ENCODE data around the gene CCDC88C.

The CCDC88C gene

DNA sequence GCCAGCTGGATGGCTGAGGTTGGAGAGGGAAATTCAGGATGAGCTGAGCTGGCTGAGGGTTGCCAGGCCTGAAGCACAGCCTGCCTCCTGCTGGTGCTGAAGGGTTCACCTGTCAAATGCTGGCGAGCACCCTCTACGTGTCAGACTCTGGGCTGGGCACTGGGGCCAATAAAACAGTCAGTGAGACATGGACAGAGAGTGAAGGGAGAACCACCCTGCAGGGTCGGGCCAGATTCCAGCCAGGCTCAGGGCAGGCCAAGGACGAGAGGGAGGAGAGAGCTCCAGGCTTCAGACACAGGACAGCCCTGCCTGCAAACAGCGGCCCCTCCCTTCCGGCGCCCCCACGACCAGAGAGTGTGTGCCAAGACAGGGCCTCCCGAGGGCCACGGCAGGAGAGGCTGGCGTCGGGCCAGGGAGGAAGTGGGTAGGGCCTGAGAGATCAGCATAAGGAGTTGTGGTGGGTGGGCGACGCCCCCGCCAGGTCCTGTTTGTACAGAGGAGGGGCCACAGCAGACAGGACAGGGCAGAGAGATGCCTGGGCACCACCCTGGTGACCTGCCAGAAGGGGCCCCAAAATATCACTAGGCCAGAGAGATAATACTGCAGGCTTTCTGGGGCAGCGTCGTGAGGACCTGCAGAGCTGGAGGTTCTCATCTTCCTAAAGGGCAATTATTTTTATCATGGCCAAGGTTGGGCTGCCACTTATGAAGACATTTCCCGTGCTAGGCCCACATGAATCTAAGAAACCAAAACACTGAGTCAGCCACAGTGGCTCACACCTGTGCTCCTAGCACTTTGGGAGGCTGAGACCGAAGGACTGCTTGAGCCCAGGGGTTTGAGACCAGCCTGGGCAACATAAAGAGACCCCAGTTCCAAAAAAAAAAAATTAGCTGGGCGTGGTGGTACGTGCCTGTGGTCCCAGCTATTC, 100.0 kb downstream of the CCDC88C start:
- Histone ChIP-seq H4K20me1 (peaks cover 0 to 13% (median 0%) of the 10 kb centered on the region in 11 experiments; a peak in 2 of 22 replicates), H3K36me3 (peaks cover 29 to 86% (median 65%) of the 10 kb centered on the region in 11 experiments), H3K4me3 (peak overlapping the region in 8 of 10 experiments; percentile 1 to 43 (median 18); a peak in 10 of 20 replicates), H3K4me1 (peaks cover 31 to 61% (median 51%) of the 10 kb centered on the region in 10 experiments), H3K27me3 (no peaks in the 10 kb centered on the region), H3K9ac (peak overlapping the region; percentile 22 to 73 (median 59); a peak in 19 of 22 replicates), H3K27ac (peak overlapping the region; percentile 28 to 86 (median 75); a peak in 21 of 22 replicates), H3K9me3 (replicated peaks in 1 of 11) (no peaks in the 10 kb centered on the region), H3K4me2 (peak overlapping the region; percentile 87 to 97 (median 91))
- no peak for TF ChIP-seq Cebpa-rat (IDR thresholded peaks at IDR 0.05)

DNA sequence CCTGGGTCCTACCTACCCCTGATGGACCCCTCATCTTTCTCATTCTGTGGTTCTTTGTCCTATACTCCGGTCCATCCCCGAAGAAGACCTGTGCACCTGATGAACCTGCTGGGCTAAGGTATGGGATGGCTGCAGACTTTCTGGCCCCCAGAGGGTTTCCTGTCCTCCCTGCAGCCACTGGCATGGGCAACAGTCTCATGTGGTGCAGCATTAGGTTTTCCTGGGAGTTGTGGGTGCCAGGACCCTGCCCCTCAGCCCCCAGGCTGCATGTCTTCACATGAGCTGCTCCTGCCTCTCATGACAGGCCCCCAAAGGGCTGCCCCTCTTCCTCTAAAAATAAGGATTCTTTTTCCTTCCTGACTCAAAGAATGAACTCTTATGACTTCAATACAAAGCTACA, 100.9 kb downstream of the CCDC88C start:
- peak overlapping the region in 10 of 11 experiments; percentile 44 to 73 (median 59); a peak in 17 of 22 replicates for H3K9ac ChIP-seq
- peak overlapping the region; percentile 87 to 97 (median 91) for H3K4me2 ChIP-seq
- peak overlapping the region; percentile 28 to 86 (median 75); a peak in 20 of 22 replicates for H3K27ac ChIP-seq
- peaks cover 31 to 53% (median 45%) of the 10 kb centered on the region in 10 experiments for H3K4me1 ChIP-seq
- TF ChIP-seq Cebpa-rat (IDR thresholded peaks at IDR 0.05): no peak
- peaks cover 0 to 13% (median 0%) of the 10 kb centered on the region in 11 experiments; a peak in 2 of 22 replicates for H4K20me1 ChIP-seq
- peaks cover 29 to 87% (median 65%) of the 10 kb centered on the region in 11 experiments for H3K36me3 ChIP-seq
- H3K9me3 ChIP-seq (replicated peaks in 1 of 11): no peaks in the 10 kb centered on the region
- no peaks in the 10 kb centered on the region for H3K27me3 ChIP-seq
- H3K4me3 ChIP-seq: peak overlapping the region in 4 of 10 experiments; percentile 1 to 17 (median 9); a peak in 3 of 20 replicates

DNA sequence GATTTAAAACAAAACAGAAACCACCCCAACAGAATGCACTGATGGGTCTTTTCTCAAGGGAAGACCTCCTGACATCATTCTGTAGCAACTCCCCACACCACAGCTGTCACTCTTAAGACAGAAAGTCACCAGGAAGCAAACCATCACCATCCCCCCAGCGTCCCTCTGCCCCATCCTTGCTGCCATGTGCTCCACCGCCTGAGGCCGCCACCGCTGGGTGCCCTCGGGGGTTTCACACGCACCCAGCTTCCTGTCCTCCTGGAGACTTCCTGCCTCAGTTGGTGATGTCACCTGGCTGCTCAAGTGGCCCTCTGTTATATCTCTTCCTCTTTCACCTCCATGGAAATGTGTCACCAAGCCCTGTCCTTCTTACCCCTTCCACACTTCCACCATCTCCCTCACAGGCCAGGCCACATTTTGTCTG, 101.8 kb downstream of the CCDC88C start:
- peak overlapping the region in 9 of 11 experiments; percentile 67 to 86 (median 79); a peak in 18 of 22 replicates for H3K27ac ChIP-seq
- H3K9ac ChIP-seq: peak overlapping the region in 8 of 11 experiments; percentile 41 to 73 (median 58); a peak in 13 of 22 replicates

DNA sequence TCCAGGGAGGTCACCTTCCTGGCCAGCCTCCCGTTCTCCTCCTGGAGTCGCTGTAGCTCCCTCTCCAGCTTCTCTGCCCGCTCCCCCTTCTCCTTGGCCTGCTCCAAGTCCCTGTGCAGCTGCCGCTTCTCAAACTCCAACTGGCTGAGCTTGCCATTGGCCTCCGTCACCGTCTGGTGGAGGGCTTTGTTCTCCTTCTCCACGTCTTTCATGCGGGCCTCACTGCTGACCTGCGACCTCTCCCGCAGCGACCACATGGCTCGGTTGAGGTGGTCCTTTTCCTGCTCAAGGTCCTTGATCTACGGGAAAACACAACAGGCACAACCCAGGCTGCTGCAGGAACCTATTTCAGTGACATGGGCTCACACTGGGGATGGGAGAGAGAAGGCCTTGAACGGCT, 103.8 kb downstream of the CCDC88C start:
- no peaks in the 10 kb centered on the region for H3K27me3 ChIP-seq
- H3K9me3 ChIP-seq (replicated peaks in 1 of 11): no peaks in the 10 kb centered on the region
- H3K4me1 ChIP-seq: peaks cover 48 to 74% (median 64%) of the 10 kb centered on the region in 10 experiments
- H3K9ac ChIP-seq: no peak overlapping the region
- H3K36me3 ChIP-seq: peaks cover 27 to 87% (median 66%) of the 10 kb centered on the region in 11 experiments
- H4K20me1 ChIP-seq: peaks cover 0 to 40% (median 0%) of the 10 kb centered on the region in 11 experiments; a peak in 6 of 22 replicates
- no peak overlapping the region for H3K4me3 ChIP-seq
- peak overlapping the region in 4 of 11 experiments; percentile 79 to 86 (median 82); a peak in 3 of 22 replicates for H3K27ac ChIP-seq
- no peak overlapping the region for H3K4me2 ChIP-seq
- no peak for TF ChIP-seq Cebpa-rat (IDR thresholded peaks at IDR 0.05)

More for the DNA sequence above, 101.8 kb downstream of the CCDC88C start:
- Histone ChIP-seq H3K4me3 (0 out of 20 replicates have a peak overlapping the region, but pooled peaks of 1 of the 10 experiments have one; percentile 23), H3K4me2 (peak overlapping the region; percentile 87 to 97 (median 91)), H4K20me1 (peaks cover 0 to 21% (median 0%) of the 10 kb centered on the region in 11 experiments; a peak in 5 of 22 replicates), H3K4me1 (peaks cover 40 to 60% (median 52%) of the 10 kb centered on the region in 10 experiments), H3K27me3 (no peaks in the 10 kb centered on the region), H3K36me3 (peaks cover 28 to 87% (median 64%) of the 10 kb centered on the region in 11 experiments), H3K9me3 (replicated peaks in 1 of 11) (no peaks in the 10 kb centered on the region)
- peak in 5 of 11 experiments; percentile 19 to 87 (median 69); a peak in 5 of 22 replicates for TF ChIP-seq Cebpa-rat (IDR thresholded peaks at IDR 0.05)

DNA sequence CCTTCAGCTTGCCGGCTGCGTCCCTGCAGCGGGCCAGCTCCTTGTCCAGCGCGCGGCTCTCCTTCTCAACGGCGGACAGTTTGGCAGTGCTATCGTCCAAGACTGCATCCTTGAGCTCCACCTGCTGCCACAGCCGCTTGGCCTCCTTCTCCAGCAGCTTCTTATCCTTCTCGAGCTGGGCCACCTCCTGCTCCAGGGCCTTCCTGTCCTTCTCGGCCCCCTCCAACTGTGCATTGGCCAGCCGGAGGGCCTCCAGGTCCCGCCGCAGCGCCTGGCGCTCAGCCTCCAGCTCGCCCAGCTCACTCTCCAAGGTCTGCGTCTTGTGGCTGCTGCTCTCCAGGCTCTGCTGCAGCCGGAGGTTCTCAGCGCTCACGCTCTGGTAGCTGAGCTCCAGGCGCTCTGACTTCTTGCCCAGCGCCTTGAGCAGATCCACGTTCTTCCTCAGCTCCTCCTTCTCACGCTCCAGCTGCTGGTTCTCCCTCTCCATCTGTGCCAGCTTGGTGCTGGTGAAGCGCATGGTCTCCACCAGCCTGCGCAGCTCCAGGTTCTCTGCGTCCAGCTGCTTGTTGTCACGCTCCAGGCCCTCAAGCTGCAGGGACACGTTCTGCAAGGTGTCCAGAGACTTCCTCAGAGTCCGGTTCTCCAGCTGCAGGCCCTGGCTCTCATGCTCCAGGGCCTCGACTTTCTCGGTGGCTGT, 104.3 kb downstream of the CCDC88C start:
- peaks cover 33 to 87% (median 71%) of the 10 kb centered on the region in 11 experiments for H3K36me3 ChIP-seq

DNA sequence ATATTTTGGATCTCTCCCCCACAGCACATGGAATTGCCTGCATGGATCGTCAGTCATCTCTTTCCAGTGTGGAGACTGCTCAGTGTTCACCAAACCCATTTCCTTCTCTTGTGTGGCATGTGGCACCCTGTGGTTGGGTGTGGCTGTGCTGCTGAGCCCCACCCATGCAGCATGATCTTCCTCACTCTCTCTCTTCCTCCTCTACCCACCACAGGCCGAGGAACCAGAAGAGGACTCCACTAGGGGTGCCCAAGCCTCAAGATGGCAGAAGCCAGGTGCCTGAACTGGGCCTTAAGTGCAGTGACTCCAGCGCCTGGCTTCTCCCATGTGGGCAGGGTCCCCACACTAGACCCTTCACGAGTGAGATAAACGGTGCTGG, 106.3 kb downstream of the CCDC88C start:
- Histone ChIP-seq H3K9ac (no peak overlapping the region), H3K27ac (peak overlapping the region in 8 of 11 experiments; percentile 28 to 51 (median 37); a peak in 11 of 22 replicates), H3K4me2 (peak overlapping the region in 10 of 11 experiments; percentile 7 to 69 (median 50); a peak in 17 of 22 replicates), H3K36me3 (peaks cover 53 to 93% (median 91%) of the 10 kb centered on the region in 11 experiments), H4K20me1 (peaks cover 0 to 34% (median 0%) of the 10 kb centered on the region in 11 experiments; a peak in 6 of 22 replicates), H3K27me3 (no peaks in the 10 kb centered on the region), H3K4me3 (no peak overlapping the region), H3K4me1 (peaks cover 27 to 48% (median 40%) of the 10 kb centered on the region in 10 experiments), H3K9me3 (replicated peaks in 1 of 11) (no peaks in the 10 kb centered on the region)
- TF ChIP-seq Cebpa-rat (IDR thresholded peaks at IDR 0.05): no peak

More for the DNA sequence above, 104.3 kb downstream of the CCDC88C start:
- no peaks in the 10 kb centered on the region for H3K27me3 ChIP-seq
- H3K4me1 ChIP-seq: peaks cover 47 to 68% (median 60%) of the 10 kb centered on the region in 10 experiments
- H3K9me3 ChIP-seq (replicated peaks in 1 of 11): no peaks in the 10 kb centered on the region
- TF ChIP-seq Cebpa-rat (IDR thresholded peaks at IDR 0.05): no peak
- no peak overlapping the region for H3K9ac ChIP-seq
- H3K4me2 ChIP-seq: no peak overlapping the region
- no peak overlapping the region for H3K4me3 ChIP-seq
- peaks cover 0 to 37% (median 0%) of the 10 kb centered on the region in 11 experiments; a peak in 6 of 22 replicates for H4K20me1 ChIP-seq
- H3K27ac ChIP-seq: peak overlapping the region in 3 of 11 experiments; percentile 3 to 82 (median 79); a peak in 2 of 22 replicates

DNA sequence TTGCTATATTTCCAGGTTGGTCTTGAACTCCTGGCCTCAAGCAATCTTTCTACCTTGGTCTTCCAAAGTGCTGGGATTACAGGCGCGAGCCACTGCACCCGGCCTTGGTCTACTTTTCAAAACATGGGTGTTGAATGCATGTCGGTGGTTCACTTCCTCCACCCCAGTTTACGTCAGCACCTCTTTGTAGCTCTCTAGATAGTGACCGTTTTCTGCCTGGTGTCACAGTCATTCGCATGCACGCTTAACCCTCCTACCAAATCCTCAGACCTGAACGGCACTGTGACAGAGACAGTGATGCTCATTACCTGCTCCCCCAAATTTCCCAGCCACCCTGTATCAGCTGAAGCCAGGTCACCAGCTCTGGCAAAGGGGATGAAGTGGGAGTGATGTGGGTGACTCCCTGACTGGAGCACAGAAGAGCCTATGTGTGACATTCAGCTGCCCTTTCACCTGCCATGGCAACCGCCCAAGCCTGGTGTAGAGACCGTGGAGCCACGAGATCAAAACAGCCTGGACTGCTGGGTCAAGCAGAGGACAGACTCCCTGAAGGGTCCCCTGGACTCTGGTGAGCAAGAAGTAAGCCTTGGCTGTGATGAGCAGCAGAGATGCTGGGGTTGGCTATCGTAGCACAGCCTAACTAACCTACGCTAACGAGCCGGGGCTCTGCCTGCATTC, 106.9 kb downstream of the CCDC88C start:
- Histone ChIP-seq H3K36me3 (peaks cover 58 to 99% (median 96%) of the 10 kb centered on the region in 11 experiments), H3K4me2 (peak overlapping the region in 9 of 11 experiments; percentile 11 to 69 (median 51); a peak in 17 of 22 replicates), H4K20me1 (peaks cover 0 to 34% (median 0%) of the 10 kb centered on the region in 11 experiments; a peak in 6 of 22 replicates), H3K4me1 (peaks cover 21 to 43% (median 34%) of the 10 kb centered on the region in 10 experiments), H3K27me3 (no peaks in the 10 kb centered on the region), H3K9me3 (replicated peaks in 1 of 11) (no peaks in the 10 kb centered on the region), H3K27ac (peak overlapping the region in 8 of 11 experiments; percentile 28 to 51 (median 37); a peak in 11 of 22 replicates), H3K9ac (no peak overlapping the region), H3K4me3 (no peak overlapping the region)
- no peak for TF ChIP-seq Cebpa-rat (IDR thresholded peaks at IDR 0.05)

Measured in BLaER1 treated with 17β-estradiol and CSF1 and Interleukin-3, amounts not matched to agents 10 nM and 100 nM (cell line).